ENCODE results near the gene PGLYRP2.

PGLYRP2 gene

GRCh38 chr19:15428956-15429824, 50.1 kb downstream of the PGLYRP2 start:
- no peak for TF ChIP-seq CTCF (IDR thresholded peaks at IDR 0.05; ENCODE audit: control insufficient read depth, extremely low read depth, insufficient read depth)
- DNase-seq (ENCODE audit: low read depth) = no peak
- no peak overlapping the region for H3K4me3 ChIP-seq (ENCODE audit: low read depth, low read length)

GRCh38 chr19:15427991-15428471, 51.3 kb downstream of the PGLYRP2 start:
- no peak overlapping the region for H3K4me3 ChIP-seq (ENCODE audit: low read depth, low read length)
- DNase-seq (ENCODE audit: low read depth) = no peak
- TF ChIP-seq CTCF (IDR thresholded peaks at IDR 0.05; ENCODE audit: control insufficient read depth, extremely low read depth, insufficient read depth) = no peak

GRCh38 chr19:15427350-15427700, 52.0 kb downstream of the PGLYRP2 start:
- no peak for DNase-seq (ENCODE audit: low read depth)
- TF ChIP-seq CTCF (IDR thresholded peaks at IDR 0.05; ENCODE audit: control insufficient read depth, extremely low read depth, insufficient read depth) = no peak
- no peak overlapping the region for H3K4me3 ChIP-seq (ENCODE audit: low read depth, low read length)

- no peak for DNase-seq (ENCODE audit: low read depth)
- no peak for TF ChIP-seq CTCF (IDR thresholded peaks at IDR 0.05; ENCODE audit: control insufficient read depth, extremely low read depth, insufficient read depth)
Observed at GRCh38 chr19:15426485-15427349, 52.6 kb downstream of the PGLYRP2 start.

GRCh38 chr19:15425321-15425950, 53.9 kb downstream of the PGLYRP2 start:
- TF ChIP-seq CTCF (IDR thresholded peaks at IDR 0.05; ENCODE audit: control insufficient read depth, extremely low read depth, insufficient read depth) = no peak
- DNase-seq (ENCODE audit: low read depth) = no peak

More at GRCh38 chr19:15426485-15427349, 52.6 kb downstream of the PGLYRP2 start:
- H3K4me3 ChIP-seq (ENCODE audit: low read depth, low read length) = no peak overlapping the region

GRCh38 chr19:15424692-15425272, 54.5 kb downstream of the PGLYRP2 start:
- no peak for TF ChIP-seq CTCF (IDR thresholded peaks at IDR 0.05; ENCODE audit: control insufficient read depth, extremely low read depth, insufficient read depth)
- H3K4me3 ChIP-seq (ENCODE audit: low read depth, low read length) = no peak overlapping the region
- DNase-seq (ENCODE audit: low read depth) = no peak

More at GRCh38 chr19:15425321-15425950, 53.9 kb downstream of the PGLYRP2 start:
- H3K4me3 ChIP-seq (ENCODE audit: low read depth, low read length) = no peak overlapping the region
